Measurements from ENCODE around the gene CDKL4.

- TF ChIP-seq EP300 (IDR thresholded peaks at IDR 0.05) (no peak), CTCF (IDR thresholded peaks at IDR 0.05) (no peak), POLR2A (IDR thresholded peaks at IDR 0.05) (no peak)
These were observed 18.2 kb downstream of the CDKL4 start for GRCh38 chr2:39225567-39225966.

All from suprapubic skin (tissue), 3 donors.